Keratinocyte (primary cell): ENCODE measurements around the gene ARHGAP15.

Source experiments
- EZH2 ChIP-seq: IDR thresholded peaks from one replicate; pipeline ENCODE4 v1.6.1; 2012; ENCODE audit warnings: inconsistent platforms, mild to moderate bottlenecking, low read length, moderate library complexity
- TF ChIP-seq, protein P1 (sequence below), 3 experiments: IDR thresholded peaks in 1 of 3; conservative IDR thresholded peaks in 1 of 3; optimal IDR thresholded peaks in 1 of 3; 2 replicates in 2 of 3; 3 replicates in 1 of 3; pipeline versions ENCODE3 to v1.5.1; 2011; ENCODE audit warnings: low read length in 3 of 3, mild to moderate bottlenecking in 3 of 3, moderate library complexity in 2 of 3, control low read depth in 1 of 3, inconsistent platforms in 1 of 3; ENCODE audit not compliant: insufficient read depth in 2 of 3; ENCODE audit errors: extremely low read depth in 1 of 3

DNA sequence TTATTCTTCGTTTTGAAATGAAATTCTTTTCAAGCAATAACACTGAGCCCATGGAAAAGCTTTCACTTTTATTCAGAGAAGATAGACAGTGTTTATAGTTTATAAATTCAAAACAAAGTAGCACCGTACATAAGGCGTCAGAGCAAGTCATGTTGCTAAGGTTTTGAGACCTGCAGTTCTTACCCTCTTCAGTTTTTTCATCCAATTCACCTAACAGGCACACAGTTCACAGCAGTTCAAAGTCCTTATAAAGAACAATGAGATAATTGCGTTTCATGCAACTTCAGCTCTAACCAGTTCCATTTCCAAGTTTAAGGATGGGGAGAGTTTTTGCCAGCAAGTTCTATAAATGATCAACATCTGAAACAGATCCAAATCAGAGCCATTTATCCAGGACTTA lies 96.7 kb downstream of the ARHGAP15 start:
- TF ChIP-seq, protein P1, sequence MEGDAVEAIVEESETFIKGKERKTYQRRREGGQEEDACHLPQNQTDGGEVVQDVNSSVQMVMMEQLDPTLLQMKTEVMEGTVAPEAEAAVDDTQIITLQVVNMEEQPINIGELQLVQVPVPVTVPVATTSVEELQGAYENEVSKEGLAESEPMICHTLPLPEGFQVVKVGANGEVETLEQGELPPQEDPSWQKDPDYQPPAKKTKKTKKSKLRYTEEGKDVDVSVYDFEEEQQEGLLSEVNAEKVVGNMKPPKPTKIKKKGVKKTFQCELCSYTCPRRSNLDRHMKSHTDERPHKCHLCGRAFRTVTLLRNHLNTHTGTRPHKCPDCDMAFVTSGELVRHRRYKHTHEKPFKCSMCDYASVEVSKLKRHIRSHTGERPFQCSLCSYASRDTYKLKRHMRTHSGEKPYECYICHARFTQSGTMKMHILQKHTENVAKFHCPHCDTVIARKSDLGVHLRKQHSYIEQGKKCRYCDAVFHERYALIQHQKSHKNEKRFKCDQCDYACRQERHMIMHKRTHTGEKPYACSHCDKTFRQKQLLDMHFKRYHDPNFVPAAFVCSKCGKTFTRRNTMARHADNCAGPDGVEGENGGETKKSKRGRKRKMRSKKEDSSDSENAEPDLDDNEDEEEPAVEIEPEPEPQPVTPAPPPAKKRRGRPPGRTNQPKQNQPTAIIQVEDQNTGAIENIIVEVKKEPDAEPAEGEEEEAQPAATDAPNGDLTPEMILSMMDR (optimal IDR thresholded peaks at IDR 0.05 in 1 of 3, IDR thresholded peaks at IDR 0.05 in 1 of 3, conservative IDR thresholded peaks at IDR 0.05 in 1 of 3; ENCODE audit: extremely low read depth in 1 of 3, insufficient read depth in 2 of 3, low read length in 3 of 3), result no peak
- TF ChIP-seq EZH2, result no peak
